Thyroid gland (tissue), 4 donors: ENCODE data around the gene PHKA1. TPM values are rescaled to one million over a fixed set of nuclear protein-coding genes. Genes with fewer than 3 reads are reported as not detected.
A peak's percentile ranks its signal among the peaks of the same experiment; 100 is the strongest.
"Not testable (repeated sequence)": the region's sequence is repeated elsewhere in the genome, so short reads cannot be mapped to it uniquely, and the experiment has no call there.

Experiments used
- DNase-seq, 2 donors: peaks; one replicate each; pipeline ENCODE4 v3.0.0-alpha.2; 2019
- H3K27ac ChIP-seq, 3 donors: fragments of 200-600 bp; sonication (generic); 1 replicate in 2 of 3; 2 replicates in 1 of 3; pipeline ENCODE4 v1.5.1; 2016 to 2019; ENCODE audit warnings: mild to moderate bottlenecking in 1 of 3, moderate library complexity in 1 of 3
- H3K27me3 ChIP-seq: fragments of 200-600 bp; sonication (generic); one replicate; pipeline ENCODE4 v1.5.1; 2019
- H3K36me3 ChIP-seq, 2 donors: fragments of 200-600 bp; sonication (generic); one replicate each; pipeline ENCODE4 v1.5.1; 2016 to 2019
- H3K4me1 ChIP-seq, 2 donors: fragments of 200-600 bp; sonication (generic); one replicate each; pipeline ENCODE4 v1.5.1; 2017 to 2019
- H3K4me3 ChIP-seq, 3 donors: fragments of 200-600 bp; sonication (generic); replicated peaks in 1 of 3; 1 replicate in 2 of 3; 2 replicates in 1 of 3; pipeline ENCODE4 v1.5.1; 2016; ENCODE audit warnings: mild to moderate bottlenecking in 1 of 3
- H3K9me3 ChIP-seq: fragments of 200-600 bp; sonication (generic); one replicate; pipeline ENCODE4 v1.5.1; 2017
- CTCF ChIP-seq, 6 experiments: fragments of 200-600 bp in 3 of 6; fragments of 450-650 bp in 3 of 6; sonication (generic) in 3 of 6; IDR thresholded peaks; one replicate each; pipeline ENCODE4 v1.5.1; 2016 to 2019; ENCODE audit warnings: antibody characterized with exemption in 6 of 6, mild to moderate bottlenecking in 2 of 6, inconsistent platforms in 1 of 6, moderate library complexity in 1 of 6
- POLR2A ChIP-seq, 2 donors: fragments of 450-650 bp; IDR thresholded peaks; one replicate each; pipeline ENCODE4 v1.6.1; 2017; ENCODE audit warnings: antibody characterized with exemption in 2 of 2, mild to moderate bottlenecking in 2 of 2, moderate library complexity in 1 of 2
- WGBS, 2 donors: methylation state at CpG; one replicate each; pipeline ENCODE4 v1.1.5; 2017; 5-methylcytosine and 5-hydroxymethylcytosine counted together
- intact Hi-C: fragments of 100-400 bp; cut with DNase I; formaldehyde crosslinking; loops from one replicate; pipeline ENCODE4 v1.15.1; 2023
- total RNA-seq, 4 donors: library from RNA; depleted of rRNA; stranded (reverse); fragments of >200 nt; gene quantifications; one replicate each; pipeline ENCODE4 v1.2.3, GENCODE V29; 2016

The PHKA1 gene
- total RNA-seq = 10 to 100 TPM; 12.4 to 16.1 (median 14.4) TPM

- H3K9me3 ChIP-seq, H3K27me3 ChIP-seq, H3K36me3 ChIP-seq, intact Hi-C loops, H3K4me1 ChIP-seq: not testable (repeated sequence)
- peak; percentile 61 to 67 for DNase-seq
- TF ChIP-seq POLR2A (IDR thresholded peaks at IDR 0.05) (peak in 1 of 2 donors; percentile 51), CTCF (IDR thresholded peaks at IDR 0.05) (peak in 1 of 6 experiments; percentile 13)
- peak within 1 kb of the TSS; percentile 81 to 85 (median 83) for H3K27ac ChIP-seq
- 4 to 7% methylated on average over 5 to 11 of the region's 80 CpGs for WGBS, 2 donors
- peak within 1 kb of the TSS in 2 of 3 donors; percentile 35 for H3K4me3 ChIP-seq
Measured at GRCh38 chrX:72713599-72714477, at the start of gene PHKA1. Gene PHKA1 (minus strand): TSS chrX:72714306. CDS start chrX:72713880, 426 bp downstream.

- H3K4me1 ChIP-seq, H3K27me3 ChIP-seq, H3K27ac ChIP-seq, H3K4me3 ChIP-seq, H3K9me3 ChIP-seq, DNase-seq, H3K36me3 ChIP-seq, intact Hi-C loops: not testable (repeated sequence)
- no CpG with 5 or more reads among the region's 9 CpGs for WGBS, 2 donors
Measured at GRCh38 chrX:72760454-72760853, 46.3 kb upstream of the PHKA1 start.

GRCh38 chrX:72748545-72748944 lies 34.4 kb upstream of the PHKA1 start:
- DNase-seq, H3K27ac ChIP-seq, H3K36me3 ChIP-seq, intact Hi-C loops, H3K4me3 ChIP-seq, H3K27me3 ChIP-seq, H3K4me1 ChIP-seq, H3K9me3 ChIP-seq: not testable (repeated sequence)
- no CpG with 5 or more reads among the region's 3 CpGs for WGBS, 2 donors

GRCh38 chrX:72745546-72745945 lies 31.4 kb upstream of the PHKA1 start:
- H3K4me1 ChIP-seq, H3K27me3 ChIP-seq, H3K27ac ChIP-seq, H3K4me3 ChIP-seq, DNase-seq, H3K9me3 ChIP-seq, H3K36me3 ChIP-seq, intact Hi-C loops: not testable (repeated sequence)
- WGBS, 2 donors = no CpG with 5 or more reads among the region's 7 CpGs

- H3K4me3 ChIP-seq = no peak overlapping the region
- no peaks in the 10 kb centered on the region for H3K27me3 ChIP-seq
- no peak for DNase-seq
- 83 to 90% methylated on average over 1 of the region's 1 CpG for WGBS, 2 donors
- H3K36me3 ChIP-seq = no peaks in the 10 kb centered on the region
- no peaks in the 10 kb centered on the region for H3K4me1 ChIP-seq
- TF ChIP-seq CTCF (IDR thresholded peaks at IDR 0.05) (no peak), POLR2A (IDR thresholded peaks at IDR 0.05) (no peak)
- intact Hi-C loops = no loop called here
- no peaks in the 10 kb centered on the region for H3K9me3 ChIP-seq
- no peak overlapping the region for H3K27ac ChIP-seq
Measured at GRCh38 chrX:72735561-72735960, 21.5 kb upstream of the PHKA1 start.

GRCh38 chrX:72733636-72734035 lies 19.5 kb upstream of the PHKA1 start:
- 49 to 59% methylated on average over 8 of the region's 8 CpGs for whole genome bisulfite sequencing, 2 donors

GRCh38 chrX:72727846-72728245 lies 13.7 kb upstream of the PHKA1 start:
- TF ChIP-seq CTCF (IDR thresholded peaks at IDR 0.05) (no peak), POLR2A (IDR thresholded peaks at IDR 0.05) (no peak)
- Histone ChIP-seq H3K9me3 (no peaks in the 10 kb centered on the region), H3K4me3 (no peak overlapping the region), H3K4me1 (no peaks in the 10 kb centered on the region), H3K27ac (no peak overlapping the region), H3K36me3 (no peaks in the 10 kb centered on the region), H3K27me3 (no peaks in the 10 kb centered on the region)
- WGBS, 2 donors = 92 to 93% methylated on average over 7 of the region's 7 CpGs
- intact Hi-C loops = no loop called here
- no peak for DNase-seq

More at GRCh38 chrX:72733636-72734035, 19.5 kb upstream of the PHKA1 start:
- intact Hi-C loops, H3K27ac ChIP-seq, H3K27me3 ChIP-seq, H3K9me3 ChIP-seq, H3K36me3 ChIP-seq, DNase-seq, H3K4me3 ChIP-seq, H3K4me1 ChIP-seq: not testable (repeated sequence)
